ENCODE measurements around the gene TINCR.

Gene TINCR

GRCh38 chr19:5588906-5589676 is 21.3 kb upstream of the TINCR start:
- no peak for DNase-seq

GRCh38 chr19:5588441-5588840 is 20.7 kb upstream of the TINCR start:
- no peak for DNase-seq

- DNase-seq, result no peak
Measured at GRCh38 chr19:5587661-5588060, 19.9 kb upstream of the TINCR start.

- DNase-seq, result no peak
Measured at GRCh38 chr19:5587071-5587455, 19.3 kb upstream of the TINCR start.

GRCh38 chr19:5586300-5587070 is 18.7 kb upstream of the TINCR start:
- no peak for DNase-seq

- DNase-seq, result peak; percentile 42
Measured at GRCh38 chr19:5585461-5586299, 17.9 kb upstream of the TINCR start.

GRCh38 chr19:5580161-5580571 is 12.4 kb upstream of the TINCR start:
- DNase-seq, result no peak

- no peak for DNase-seq
Measured at GRCh38 chr19:5579697-5580096, 11.9 kb upstream of the TINCR start.

GRCh38 chr19:5579286-5579685 is 11.5 kb upstream of the TINCR start:
- no peak for DNase-seq

GRCh38 chr19:5578097-5578846 is 10.5 kb upstream of the TINCR start:
- DNase-seq, result peak; percentile 71

- DNase-seq, result no peak
Measured at GRCh38 chr19:5575590-5575989, 7.8 kb upstream of the TINCR start.

- no peak for DNase-seq
Measured at GRCh38 chr19:5572556-5573286, 5.0 kb upstream of the TINCR start.

- no peak for DNase-seq
Measured at GRCh38 chr19:5571777-5572176, 4.0 kb upstream of the TINCR start.

GRCh38 chr19:5567970-5568407 is 236 bp upstream of the TINCR start:
- DNase-seq, result no peak

GRCh38 chr19:5564930-5565329 is 2.8 kb downstream of the TINCR start:
- no peak for DNase-seq

GRCh38 chr19:5563935-5564612 is 3.7 kb downstream of the TINCR start:
- DNase-seq, result no peak

GRCh38 chr19:5563008-5563431 is 4.7 kb downstream of the TINCR start:
- no peak for DNase-seq

- DNase-seq, result no peak
Measured at GRCh38 chr19:5562280-5562679, 5.5 kb downstream of the TINCR start.

- DNase-seq, result no peak
Measured at GRCh38 chr19:5561559-5561958, 6.2 kb downstream of the TINCR start.

GRCh38 chr19:5560156-5560555 is 7.6 kb downstream of the TINCR start:
- DNase-seq, result no peak

GRCh38 chr19:5559804-5560133 is 8.0 kb downstream of the TINCR start:
- no peak for DNase-seq

All from stimulated activated CD4-positive, alpha-beta T cell treated with anti-CD3 and anti-CD28 coated beads, Interleukin-4, amount 100 ng/mL, for 24 hours (primary cell).